HG03064 (cell line): ENCODE data around the gene SUPT6H.
"Not testable (repeated sequence)": the region's sequence is repeated elsewhere in the genome, so short reads cannot be mapped to it uniquely, and the experiment has no call there.

Experiments used
- ATAC-seq: cut with Tn5 transposase; IDR thresholded peaks from one replicate; pipeline ENCODE4 v1.9.1; 2021; ENCODE audit warnings: low read depth; ENCODE audit not compliant: unreplicated experiment

SUPT6H gene

DNA sequence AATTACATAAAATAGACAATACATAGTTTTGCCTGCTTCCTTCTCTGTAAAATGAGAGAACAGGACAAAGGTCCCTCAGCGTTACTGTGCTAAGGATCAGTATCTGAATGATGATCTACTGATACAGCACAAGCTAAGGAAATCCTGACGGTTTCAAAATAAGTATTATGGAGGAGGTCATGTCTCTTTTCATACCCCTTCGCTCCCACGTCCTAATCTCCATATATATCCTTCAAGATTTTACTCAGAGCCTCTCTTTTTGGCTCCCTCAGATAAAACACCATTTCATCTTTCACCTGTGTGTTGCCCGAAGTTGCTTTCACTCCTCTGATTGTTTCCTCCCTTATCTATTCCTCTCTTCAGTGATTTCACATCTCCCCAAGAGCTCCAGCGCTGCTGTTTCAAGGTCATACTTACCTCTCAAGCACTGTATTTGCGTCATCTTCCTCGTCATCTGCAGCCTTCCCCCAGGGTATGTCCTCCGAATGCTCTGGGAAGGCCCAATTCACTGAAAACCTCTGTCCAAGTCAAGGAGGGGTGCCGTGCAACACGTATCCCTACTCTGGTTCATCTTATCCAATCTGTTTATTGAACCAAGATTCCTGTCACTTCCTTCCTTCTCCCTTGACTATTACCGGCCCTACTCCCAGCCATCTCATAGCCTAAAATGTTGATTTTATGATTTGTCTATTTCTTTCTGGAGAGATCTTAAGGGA, 15.8 kb upstream of the SUPT6H start:
- no peak for ATAC-seq

DNA sequence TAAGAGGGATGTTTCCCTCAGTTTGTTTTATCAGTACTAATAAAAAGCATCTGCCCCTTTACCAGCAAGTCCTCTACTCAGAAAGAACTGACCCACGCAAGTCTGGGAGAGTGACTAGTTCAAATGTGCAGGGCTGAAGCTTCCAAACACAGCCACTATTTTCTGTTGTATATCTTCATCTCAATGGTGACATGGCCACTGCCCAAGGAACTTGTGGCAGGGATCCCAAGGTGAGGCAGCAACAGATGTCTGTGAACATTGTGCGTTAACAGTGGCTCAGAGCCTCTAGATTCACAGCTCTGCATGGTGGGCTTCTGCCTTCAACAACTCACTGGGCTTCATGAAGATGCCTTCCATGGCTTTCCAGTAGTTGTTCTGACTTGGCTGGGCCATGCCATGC, 13.3 kb upstream of the SUPT6H start:
- ATAC-seq = no peak

DNA sequence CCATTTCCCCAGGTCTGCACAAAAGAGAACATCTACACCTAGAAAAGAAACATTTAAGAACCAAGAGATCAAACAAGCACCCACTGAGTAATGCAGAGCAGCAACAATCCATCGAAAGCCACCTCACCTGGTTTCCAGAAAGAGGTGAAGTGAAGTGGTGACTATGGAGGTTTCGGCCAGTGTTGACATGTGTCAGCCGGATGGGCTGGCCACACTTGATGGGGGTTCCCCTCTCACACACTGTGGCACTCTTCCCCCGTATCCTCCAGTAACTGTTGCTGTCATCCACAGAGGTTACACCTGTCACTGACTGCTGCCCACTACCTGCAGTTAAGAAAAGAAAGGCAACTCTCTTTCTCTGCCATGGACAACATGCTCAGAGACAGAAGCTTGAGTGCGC, 6.8 kb upstream of the SUPT6H start:
- ATAC-seq = no peak

DNA sequence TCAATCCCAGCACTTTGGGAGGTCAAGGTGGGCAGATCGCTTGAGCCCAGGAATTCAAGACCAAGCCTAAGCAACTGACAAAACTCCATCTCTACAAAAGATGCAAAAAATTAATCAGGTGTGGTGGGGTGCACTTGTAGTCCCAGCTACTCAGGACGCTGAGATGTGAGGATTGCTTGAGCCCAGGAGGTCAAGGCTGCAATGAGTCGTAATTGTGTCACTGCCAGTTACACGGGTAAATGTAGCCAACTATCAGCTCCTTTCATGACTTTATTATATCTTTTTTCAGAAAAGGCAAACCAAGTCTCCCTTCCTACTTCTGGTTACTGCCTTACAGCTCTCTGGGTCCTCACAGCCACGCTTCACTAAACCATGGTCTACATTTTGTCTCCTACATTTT, 4.2 kb upstream of the SUPT6H start:
- no peak for ATAC-seq

DNA sequence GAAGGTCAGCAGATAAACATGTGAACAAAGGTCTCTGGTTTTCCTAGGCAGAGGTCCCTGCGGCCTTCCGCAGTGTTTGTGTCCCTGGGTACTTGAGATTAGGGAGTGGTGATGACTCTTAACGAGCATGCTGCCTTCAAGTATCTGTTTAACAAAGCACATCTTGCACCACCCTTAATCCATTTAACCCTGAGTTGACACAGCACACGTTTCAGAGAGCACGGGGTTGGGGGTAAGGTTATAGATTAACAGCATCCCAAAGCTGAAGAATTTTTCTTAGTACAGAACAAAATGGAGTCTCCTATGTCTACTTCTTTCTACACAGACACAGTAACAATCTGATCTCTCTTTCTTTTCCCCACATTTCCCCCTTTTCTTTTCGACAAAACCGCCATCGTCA, 3.7 kb upstream of the SUPT6H start:
- ATAC-seq = not testable (repeated sequence)

DNA sequence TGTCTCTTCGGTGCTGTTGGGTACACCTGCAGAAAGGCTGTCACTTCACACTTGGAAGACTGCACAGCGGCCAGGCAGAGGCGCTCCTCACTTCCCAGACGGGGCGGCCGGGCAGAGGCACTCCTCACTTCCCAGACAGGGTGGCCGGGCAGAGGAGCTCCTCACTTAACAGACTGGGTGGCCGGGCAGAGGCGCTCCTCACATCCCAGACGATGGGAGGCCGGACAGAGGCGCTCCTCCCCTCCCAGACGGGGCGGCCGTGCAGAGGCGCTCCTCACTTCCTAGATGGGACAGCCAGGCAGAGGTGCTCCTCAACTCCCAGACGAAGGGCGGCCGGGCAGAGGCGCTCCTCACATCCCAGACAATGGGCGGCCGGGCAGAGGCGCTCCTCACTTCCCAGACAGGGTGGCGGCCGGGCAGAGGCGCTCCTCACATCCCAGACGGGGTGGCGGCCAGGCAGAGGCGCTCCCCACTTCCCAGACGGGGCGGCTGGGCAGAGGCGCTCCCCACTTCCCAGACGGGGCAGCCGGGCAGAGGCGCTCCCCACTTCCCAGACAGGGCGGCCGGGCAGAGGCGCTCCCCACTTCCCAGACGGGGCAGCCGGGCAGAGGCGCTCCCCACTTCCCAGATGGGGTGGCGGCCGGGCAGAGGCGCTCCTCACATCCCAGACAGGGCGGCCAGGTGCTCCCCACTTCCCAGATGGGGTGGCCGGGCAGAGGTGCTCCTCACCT, 3.1 kb upstream of the SUPT6H start:
- not testable (repeated sequence) for ATAC-seq

DNA sequence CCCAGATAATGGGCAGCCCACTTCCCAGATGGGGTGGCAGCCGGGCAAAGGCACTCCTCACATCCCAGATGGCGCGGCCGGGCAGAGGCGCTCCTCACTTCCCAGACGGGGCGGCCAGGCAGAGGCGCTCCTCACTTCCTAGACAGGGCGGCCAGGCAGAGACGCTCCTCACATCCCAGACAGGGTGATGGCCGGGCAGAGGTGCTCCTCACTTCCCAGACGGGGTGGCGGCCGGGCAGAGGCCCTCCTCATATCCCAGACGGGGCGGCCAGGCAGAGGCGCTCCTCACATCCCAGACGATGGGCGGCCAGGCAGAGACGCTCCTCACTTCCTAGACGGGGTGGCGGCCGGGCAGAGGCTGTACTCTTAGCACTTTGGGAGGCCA, 2.5 kb upstream of the SUPT6H start:
- not testable (repeated sequence) for ATAC-seq

DNA sequence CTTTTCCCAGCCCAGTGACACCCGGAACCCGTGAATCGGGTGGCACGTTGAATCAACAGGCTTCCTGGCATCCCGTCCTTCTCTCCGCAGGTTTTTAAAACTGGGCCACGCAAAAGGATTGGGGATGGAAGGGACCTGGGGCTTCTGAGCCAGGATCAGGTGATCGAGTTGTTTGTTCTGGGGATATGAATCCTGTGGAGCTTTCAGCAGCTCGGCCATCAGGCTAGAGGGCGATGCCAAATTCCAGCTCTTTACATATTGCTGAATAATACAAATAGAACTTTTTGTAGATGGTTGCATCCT, 473 bp downstream of the SUPT6H start:
- ATAC-seq = no peak

DNA sequence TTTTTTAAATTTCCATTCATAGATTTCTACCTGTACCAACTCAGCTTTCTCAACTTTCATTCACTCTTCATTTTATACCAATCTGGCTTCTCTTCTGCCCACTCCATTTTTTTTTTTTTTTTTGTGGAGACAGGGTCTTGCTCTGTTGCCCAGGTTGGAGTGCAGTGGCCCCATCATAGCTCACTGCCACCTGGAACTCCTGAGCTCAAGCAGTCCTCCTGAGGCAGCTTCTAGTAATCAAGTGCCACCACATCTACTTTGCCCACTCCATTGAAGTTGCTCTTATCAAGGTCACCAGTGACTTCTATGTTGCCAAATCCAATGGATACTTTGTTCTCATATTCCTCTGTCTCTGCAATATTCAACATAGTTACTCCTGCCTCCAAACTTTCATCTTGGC, 1.7 kb downstream of the SUPT6H start:
- ATAC-seq = no peak

DNA sequence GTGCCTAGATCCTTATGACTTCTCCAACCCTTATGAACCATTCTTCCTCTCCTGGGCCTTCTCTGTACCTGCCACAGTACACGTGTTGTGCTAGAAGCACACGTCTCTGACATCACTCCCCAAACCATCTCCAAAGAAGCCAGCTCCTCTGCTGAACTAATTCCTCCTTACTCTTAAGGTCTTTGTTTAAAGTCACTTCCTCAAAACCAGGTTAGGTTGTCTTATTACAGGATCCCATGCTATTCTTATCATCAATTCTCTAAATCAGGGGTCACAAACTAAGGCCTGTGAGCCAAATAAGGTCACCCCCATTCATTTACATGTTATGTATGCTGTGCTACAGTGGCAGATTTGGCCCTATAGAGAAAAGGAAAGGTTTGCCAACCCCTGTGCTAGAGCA, 4.0 kb downstream of the SUPT6H start:
- ATAC-seq = no peak

DNA sequence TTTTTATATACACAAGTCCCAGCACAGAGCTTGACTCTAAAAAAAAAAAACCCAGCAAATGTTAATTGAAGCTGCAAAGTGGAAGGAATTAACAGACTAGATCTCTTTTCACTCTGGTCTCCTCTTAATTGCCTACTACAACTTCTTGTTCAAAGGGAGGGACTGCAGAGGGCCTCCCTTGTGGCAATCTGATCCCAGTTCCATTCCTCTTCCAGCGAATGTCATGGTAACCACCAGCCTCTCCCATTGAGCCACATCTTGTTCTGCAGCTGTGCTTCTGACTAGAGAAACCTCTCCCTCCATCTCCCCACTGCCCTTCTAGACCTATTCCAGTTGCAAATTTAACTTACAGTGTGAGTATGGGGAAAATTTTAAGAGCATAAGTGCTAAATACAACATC, 5.9 kb downstream of the SUPT6H start:
- no peak for ATAC-seq

DNA sequence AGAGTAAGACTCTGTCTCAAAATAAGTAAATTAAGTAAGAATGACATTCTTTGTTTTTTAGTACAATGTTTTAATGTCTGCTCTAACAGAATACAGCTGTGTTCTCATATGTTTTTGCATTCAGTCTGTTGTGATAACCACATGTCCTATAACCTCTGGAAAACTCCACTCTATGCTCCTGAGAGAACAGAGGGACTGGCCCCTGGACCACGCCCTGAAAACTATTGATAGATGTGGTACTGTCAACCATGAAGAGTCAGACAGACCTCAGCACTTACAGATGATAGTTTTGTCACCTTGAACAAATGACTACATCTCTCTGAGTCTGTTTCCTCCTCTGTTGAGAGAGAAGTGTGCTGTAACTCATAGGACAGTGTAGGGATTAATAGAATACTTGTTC, 7.9 kb downstream of the SUPT6H start:
- no peak for ATAC-seq

DNA sequence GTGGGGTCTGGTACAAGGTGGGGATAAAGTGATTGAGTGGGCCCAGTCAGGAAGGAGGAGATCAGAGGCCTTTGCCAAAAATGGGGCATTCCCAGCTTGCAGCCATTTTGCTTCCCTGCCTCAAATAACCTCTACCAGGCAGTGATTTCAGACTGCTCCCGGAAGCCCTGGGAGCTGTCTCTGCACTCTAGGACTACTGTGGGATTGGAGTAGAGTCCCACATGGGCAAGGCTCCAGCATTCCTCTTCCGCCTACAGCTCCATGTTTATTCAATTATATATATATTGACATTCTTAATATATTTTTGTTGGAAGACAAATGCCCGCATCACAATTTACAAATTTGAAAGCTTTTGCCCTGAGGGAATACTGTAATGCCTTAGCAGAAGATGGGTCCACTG, 13.5 kb downstream of the SUPT6H start:
- no peak for ATAC-seq

DNA sequence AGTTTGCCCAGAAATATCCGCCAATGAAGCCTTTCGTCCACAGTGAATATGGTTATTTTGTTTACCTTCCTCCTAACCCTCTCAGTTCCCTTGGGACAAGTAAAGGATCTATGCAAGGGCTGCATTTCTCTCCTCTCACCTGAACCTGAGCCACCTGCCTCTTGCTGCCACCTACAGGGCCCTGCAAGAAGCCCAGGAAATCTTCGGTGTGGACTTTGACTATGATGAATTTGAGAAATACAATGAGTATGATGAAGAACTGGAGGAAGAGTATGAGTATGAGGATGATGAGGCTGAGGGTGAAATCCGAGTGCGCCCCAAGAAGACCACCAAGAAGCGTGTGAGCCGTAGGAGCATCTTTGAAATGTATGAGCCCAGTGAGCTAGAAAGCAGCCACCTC, 14.0 kb downstream of the SUPT6H start:
- ATAC-seq = no peak

DNA sequence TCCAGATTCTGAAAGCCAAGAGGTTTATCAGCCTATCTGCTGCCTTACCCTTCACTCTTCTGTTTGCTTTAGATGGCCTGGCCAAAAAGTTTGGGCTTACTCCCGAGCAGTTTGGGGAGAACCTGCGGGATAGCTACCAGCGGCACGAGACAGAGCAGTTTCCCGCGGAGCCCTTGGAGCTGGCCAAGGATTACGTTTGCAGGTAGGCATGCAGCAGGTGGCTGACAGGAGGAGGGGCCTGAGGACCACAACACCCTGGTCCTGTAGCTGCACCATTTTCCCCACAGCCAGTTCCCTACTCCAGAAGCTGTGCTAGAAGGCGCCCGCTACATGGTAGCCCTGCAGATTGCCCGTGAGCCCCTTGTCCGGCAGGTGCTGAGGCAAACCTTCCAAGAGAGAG, 20.6 kb downstream of the SUPT6H start:
- ATAC-seq = no peak

DNA sequence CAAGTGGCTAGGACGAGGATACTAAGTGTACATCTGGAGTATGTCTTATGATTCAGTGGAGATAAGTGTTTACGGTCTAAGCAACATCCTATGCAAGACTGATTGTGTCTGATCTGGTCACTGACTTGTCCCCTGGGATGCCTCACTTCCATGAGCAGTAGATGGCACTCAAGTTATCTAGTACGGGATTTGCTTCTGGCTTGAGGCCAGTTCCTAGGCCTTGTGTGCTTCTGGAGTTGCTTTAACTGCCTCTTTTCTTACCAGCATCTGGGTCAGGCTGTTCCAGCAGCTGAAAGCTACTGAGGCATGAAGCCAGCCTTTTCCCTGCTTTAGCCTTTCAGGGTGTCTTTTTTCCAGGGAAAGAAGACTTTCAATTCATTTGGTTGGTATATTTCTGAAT, 23.0 kb downstream of the SUPT6H start:
- ATAC-seq = no peak

DNA sequence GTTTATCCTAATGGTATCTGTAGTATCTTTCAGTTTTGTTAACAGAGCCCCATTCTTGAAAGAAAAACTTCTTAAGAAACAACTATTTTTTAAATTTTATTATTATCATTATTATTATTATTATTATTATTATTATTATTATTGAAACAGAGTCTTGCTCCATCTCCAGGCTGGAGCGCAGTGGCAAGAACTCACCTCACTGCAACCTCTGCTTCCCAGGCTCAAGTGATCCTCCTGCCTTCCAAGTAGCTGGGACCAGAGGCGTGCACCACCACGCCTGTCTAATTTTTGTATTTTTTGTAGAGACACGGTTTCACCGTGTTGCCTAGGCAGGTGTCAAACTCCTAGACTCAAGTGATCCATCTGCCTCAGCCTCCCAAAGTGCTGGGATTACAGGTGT, 23.4 kb downstream of the SUPT6H start:
- no peak for ATAC-seq

DNA sequence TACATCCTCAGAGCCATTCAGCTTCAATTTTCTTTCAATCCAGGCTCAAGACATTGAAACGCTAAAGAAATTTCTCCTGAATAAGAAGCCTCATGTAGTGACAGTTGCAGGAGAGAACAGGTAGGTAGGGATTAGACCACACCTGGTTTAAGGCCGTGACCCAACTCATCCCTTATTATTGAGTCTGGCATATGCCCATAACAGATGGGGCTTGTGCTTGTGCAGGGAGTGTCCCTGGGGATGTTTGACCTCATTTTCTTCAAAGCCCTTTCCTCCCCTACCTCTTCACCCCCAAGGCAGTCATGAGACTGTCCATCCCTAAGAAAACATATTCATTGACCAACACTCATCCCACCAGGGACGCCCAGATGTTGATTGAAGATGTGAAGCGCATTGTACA, 24.3 kb downstream of the SUPT6H start:
- ATAC-seq = no peak

DNA sequence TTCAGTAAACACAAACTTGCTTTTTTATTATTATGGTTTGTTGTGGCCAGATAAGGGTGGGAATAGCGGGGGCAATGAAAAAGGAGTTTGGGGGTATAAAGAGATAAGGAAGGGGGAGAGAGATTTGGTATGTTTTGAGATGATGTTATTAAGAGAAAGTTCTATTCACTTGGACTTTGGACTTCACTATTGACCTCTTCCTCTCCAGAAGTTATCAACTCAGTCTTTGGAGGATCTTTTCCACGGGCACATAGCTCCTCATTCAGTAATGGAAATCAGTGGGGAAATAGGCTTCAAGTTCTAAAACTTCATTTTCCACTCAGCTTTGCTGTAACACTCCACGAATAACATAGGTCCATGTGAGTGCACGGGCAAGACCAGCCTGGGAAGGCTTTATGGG, 26.5 kb downstream of the SUPT6H start:
- ATAC-seq = no peak

DNA sequence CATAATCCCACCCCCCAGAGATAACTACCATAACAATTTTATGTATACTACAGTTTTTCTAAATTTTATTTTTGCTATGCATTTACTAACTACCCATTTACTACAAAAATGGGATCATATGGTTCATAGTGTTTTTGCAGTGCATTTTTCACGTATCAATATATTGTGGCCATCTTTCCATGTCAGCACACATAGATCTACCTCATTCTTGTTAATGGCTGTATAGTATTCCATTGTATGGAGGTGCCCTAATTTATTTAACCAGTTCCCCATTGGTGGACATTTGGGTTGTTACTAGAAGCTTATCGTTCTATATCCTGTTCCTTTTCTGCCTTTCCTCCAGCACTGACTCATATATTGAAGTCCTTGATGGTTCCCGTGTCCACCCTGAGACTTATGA, 27.0 kb downstream of the SUPT6H start:
- ATAC-seq = no peak

DNA sequence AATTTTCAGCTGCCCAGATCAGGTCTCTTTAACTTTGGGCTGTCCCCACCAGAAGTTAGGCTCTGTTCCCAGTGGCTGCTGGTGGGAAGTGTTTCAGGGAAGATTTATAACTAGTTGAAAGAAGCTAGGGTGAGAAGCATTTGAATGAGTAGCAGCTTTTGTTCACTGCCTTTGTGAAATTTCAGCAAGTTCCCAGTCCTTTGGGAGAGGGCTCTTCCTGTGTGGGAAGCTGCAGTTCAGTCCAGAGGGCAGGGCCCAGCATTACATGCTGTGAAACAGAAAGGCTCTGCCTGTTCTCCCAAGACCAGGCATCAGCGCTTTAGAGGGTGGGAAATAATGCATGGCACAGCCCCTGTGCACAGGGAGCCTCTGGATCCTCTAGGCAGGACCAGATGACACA, 31.9 kb downstream of the SUPT6H start:
- no peak for ATAC-seq

DNA sequence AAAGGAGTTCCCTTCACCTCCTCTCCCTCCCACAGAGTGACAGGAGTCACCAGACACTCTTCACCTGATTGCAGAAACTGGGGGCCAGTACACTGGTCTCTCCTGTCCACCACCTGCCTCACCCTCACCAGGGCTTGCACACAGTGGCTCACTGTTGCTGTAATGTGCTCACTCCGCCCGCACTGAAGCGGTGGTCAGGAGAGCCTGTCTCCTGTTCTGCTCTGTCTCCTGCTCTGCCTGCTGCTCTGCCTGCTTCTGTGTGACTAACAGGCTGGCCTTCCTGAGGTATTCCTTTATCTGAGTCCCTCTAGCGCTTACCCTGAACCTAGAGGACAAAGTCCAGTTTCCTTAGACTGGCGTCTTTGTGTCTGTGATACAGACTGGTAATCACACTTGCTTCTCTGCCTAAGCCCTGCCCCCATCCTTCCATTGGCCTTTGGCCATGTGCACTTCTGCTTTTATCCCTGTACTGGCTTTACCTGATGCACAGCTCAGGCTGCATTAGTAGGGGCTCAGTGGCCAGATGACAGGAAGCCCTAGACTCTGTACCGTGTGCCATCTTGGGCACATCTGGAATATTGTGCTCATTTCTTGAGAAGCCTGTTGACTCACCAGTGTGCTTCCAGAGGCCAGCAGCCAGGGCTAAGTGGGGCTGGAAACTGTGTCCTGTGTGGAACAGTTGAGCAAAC, 36.4 kb downstream of the SUPT6H start:
- no peak for ATAC-seq
